Natural killer cell (primary cell): ENCODE measurements around the gene BNC2. TPM values are rescaled to one million over a fixed set of nuclear protein-coding genes. Genes with fewer than 3 reads are reported as not detected.

Source experiments
- ATAC-seq, 3 donors: fragments of 150-1000 bp in 2 of 3; fragments of 200-7000 bp in 1 of 3; cut with Tn5 transposase; 1 replicate in 1 of 3; 2 replicates in 2 of 3; pipeline ENCODE4 v1.10.0; 2021; ENCODE audit warnings: mild to moderate bottlenecking in 2 of 3, moderate library complexity in 2 of 3
- DNase-seq, 2 donors: peaks; one replicate each; pipeline versions ENCODE4 v3.0.0 to v3.0.0-alpha.2; 2013 to 2021; ENCODE audit warnings: mixed read lengths in 1 of 2
- H3K27ac ChIP-seq: one replicate; pipeline ENCODE4 v1.5.1; 2013; ENCODE audit warnings: mild to moderate bottlenecking, low read length
- H3K27me3 ChIP-seq: one replicate; pipeline ENCODE4 v1.6.1; 2013; ENCODE audit warnings: low read length; ENCODE audit not compliant: control insufficient read depth, insufficient read depth
- H3K36me3 ChIP-seq: one replicate; pipeline ENCODE4 v1.6.1; 2013; ENCODE audit warnings: low read length; ENCODE audit not compliant: control insufficient read depth, insufficient read depth
- H3K4me1 ChIP-seq: one replicate; pipeline ENCODE4 v1.6.1; 2013; ENCODE audit warnings: low read length; ENCODE audit not compliant: control insufficient read depth, insufficient read depth
- H3K4me3 ChIP-seq: one replicate; pipeline ENCODE4 v1.5.1; 2013; ENCODE audit warnings: low read length
- H3K9me3 ChIP-seq: one replicate; pipeline ENCODE4 v1.6.1; 2013; ENCODE audit warnings: low read length; ENCODE audit not compliant: control insufficient read depth, insufficient read depth
- H3K27ac Mint-ChIP-seq, 2 donors: one replicate each; pipeline ENCODE4 v1.8.0; 2022; ENCODE audit warnings: mild to moderate bottlenecking in 2 of 2, mixed read lengths in 2 of 2, moderate library complexity in 1 of 2
- H3K27me3 Mint-ChIP-seq, 2 donors: one replicate each; pipeline ENCODE4 v1.8.0; 2022; ENCODE audit warnings: low read depth in 2 of 2, mixed read lengths in 2 of 2
- H3K36me3 Mint-ChIP-seq: one replicate; pipeline ENCODE4 v1.8.0; 2022; ENCODE audit warnings: mixed read lengths
- H3K4me1 Mint-ChIP-seq, 2 donors: one replicate each; pipeline ENCODE4 v1.8.0; 2022; ENCODE audit warnings: mixed read lengths in 2 of 2
- H3K4me3 Mint-ChIP-seq: one replicate; pipeline ENCODE4 v1.8.0; 2022; ENCODE audit warnings: mild to moderate bottlenecking, moderate library complexity, mixed read lengths
- H3K9me3 Mint-ChIP-seq, 2 donors: one replicate each; pipeline ENCODE4 v1.8.0; 2022; ENCODE audit warnings: mixed read lengths in 2 of 2
- WGBS: methylation state at CpG from one replicate; pipeline ENCODE4 v1.1.7; 2013; ENCODE audit warnings: missing lambda C conversion rate; ENCODE audit not compliant: insufficient coverage; 5-methylcytosine and 5-hydroxymethylcytosine counted together
- intact Hi-C: fragments of 100-400 bp; cut with micrococcal nuclease; formaldehyde crosslinking; loops from one replicate; pipeline ENCODE4 v1.14.2; 2022
- total RNA-seq, 4 donors: library from RNA; stranded (reverse); fragments of 120-200 nt in 1 of 4; gene quantifications; one replicate each; pipeline versions ENCODE4 v1.2.3 to v1.2.4, GENCODE V29; 2013 to 2022
- TF ChIP-seq, protein P1 (sequence below): fragments of 200-600 bp; IDR thresholded peaks from one replicate; pipeline ENCODE4 v1.8.0; 2022; ENCODE audit warnings: antibody characterized with exemption

Gene BNC2
- total RNA-seq, 3 donors from 2014 or later (not counting 1 experiment from before 2014, with no cell fraction given) = 36.9 to 84.2 (median 66.5) TPM

DNA sequence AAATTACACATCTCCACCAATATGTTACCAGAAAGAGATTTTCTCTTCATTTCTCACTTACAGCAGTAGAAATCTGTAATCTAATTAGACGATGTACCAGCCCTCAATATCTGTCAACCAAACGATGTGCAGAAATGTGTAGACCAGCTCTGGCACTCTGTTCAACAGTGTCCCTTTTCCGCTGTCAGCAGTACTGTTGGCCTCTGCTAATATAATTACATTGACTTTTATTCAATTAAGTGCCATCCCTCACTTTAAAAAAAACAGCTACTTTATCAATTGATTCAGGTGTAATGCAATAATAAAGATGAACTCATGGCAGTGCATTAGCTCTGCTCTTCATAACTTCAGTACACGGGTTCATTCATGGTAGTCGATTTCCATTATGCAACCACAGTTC, 448.4 kb downstream of the BNC2 start:
- Histone ChIP-seq H3K27me3 (no peaks in the 10 kb centered on the region), H3K36me3 (no peaks in the 10 kb centered on the region), H3K4me3 (no peak overlapping the region), H3K4me1 (no peaks in the 10 kb centered on the region), H3K27ac (no peak overlapping the region), H3K9me3 (no peaks in the 10 kb centered on the region)
- peaks cover 23 to 37% of the 10 kb centered on the region in 2 donors for H3K4me1 Mint-ChIP-seq
- DNase-seq (no peak), ATAC-seq (no peak)
- no peak overlapping the region for H3K27ac Mint-ChIP-seq
- no peaks in the 10 kb centered on the region for H3K9me3 Mint-ChIP-seq
- WGBS = 88% methylated on average over 5 of the region's 5 CpGs
- no peak overlapping the region for H3K4me3 Mint-ChIP-seq
- TF ChIP-seq, protein P1, sequence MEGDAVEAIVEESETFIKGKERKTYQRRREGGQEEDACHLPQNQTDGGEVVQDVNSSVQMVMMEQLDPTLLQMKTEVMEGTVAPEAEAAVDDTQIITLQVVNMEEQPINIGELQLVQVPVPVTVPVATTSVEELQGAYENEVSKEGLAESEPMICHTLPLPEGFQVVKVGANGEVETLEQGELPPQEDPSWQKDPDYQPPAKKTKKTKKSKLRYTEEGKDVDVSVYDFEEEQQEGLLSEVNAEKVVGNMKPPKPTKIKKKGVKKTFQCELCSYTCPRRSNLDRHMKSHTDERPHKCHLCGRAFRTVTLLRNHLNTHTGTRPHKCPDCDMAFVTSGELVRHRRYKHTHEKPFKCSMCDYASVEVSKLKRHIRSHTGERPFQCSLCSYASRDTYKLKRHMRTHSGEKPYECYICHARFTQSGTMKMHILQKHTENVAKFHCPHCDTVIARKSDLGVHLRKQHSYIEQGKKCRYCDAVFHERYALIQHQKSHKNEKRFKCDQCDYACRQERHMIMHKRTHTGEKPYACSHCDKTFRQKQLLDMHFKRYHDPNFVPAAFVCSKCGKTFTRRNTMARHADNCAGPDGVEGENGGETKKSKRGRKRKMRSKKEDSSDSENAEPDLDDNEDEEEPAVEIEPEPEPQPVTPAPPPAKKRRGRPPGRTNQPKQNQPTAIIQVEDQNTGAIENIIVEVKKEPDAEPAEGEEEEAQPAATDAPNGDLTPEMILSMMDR = no peak
- no peaks in the 10 kb centered on the region for H3K27me3 Mint-ChIP-seq
- no peaks in the 10 kb centered on the region for H3K36me3 Mint-ChIP-seq
- intact Hi-C loops = no loop called here

DNA sequence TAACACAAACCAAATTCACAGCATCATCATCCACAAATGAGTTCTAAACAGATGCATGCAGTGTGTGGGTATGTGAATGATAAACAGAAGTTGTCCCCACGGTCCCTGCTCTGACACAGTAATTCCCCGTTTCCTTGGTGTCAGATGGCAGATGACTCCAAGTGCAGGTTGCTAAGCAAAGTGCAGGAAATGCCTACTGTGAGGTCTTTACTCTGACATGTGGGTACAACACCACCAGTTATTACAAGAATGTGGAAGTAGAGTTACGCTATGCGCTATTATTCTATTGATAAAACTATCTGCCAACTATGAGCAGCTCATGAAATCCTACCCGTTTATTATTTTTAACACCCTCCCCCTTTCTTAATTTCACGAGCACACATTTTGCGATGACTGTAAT, 448.9 kb downstream of the BNC2 start:
- H3K4me1 Mint-ChIP-seq = peaks cover 28 to 43% of the 10 kb centered on the region in 2 donors
- DNase-seq (no peak), ATAC-seq (peak in 2 of 3 donors; percentile 24 to 40)
- Histone ChIP-seq H3K4me1 (no peaks in the 10 kb centered on the region), H3K4me3 (no peak overlapping the region), H3K36me3 (no peaks in the 10 kb centered on the region), H3K9me3 (no peaks in the 10 kb centered on the region), H3K27ac (no peak overlapping the region), H3K27me3 (no peaks in the 10 kb centered on the region)
- no peak overlapping the region for H3K27ac Mint-ChIP-seq
- intact Hi-C loops = no loop called here
- WGBS = 75% methylated on average over 7 of the region's 7 CpGs
- no peak overlapping the region for H3K4me3 Mint-ChIP-seq
- no peaks in the 10 kb centered on the region for H3K27me3 Mint-ChIP-seq
- H3K9me3 Mint-ChIP-seq = no peaks in the 10 kb centered on the region
- H3K36me3 Mint-ChIP-seq = no peaks in the 10 kb centered on the region
- TF ChIP-seq, protein P1 = no peak

DNA sequence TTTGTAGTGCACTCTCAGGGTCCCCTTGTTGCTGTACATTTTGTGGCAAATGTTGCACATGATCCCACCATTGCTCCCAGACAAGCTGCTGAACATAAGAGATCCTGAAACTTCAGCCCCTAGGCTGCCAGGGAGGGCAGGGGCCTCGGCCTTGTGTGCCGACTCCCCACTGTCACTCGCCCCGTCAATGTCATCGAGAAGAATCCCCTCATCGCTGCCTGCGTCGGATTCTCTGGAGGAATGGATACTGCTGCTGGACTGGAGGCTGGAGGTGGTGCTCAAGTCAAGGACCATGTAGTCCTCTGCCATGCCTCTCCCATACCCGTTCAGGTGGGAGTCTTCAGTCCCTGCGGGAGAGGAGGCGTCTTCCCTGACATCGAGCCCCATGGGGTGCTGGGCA, 451.3 kb downstream of the BNC2 start:
- TF ChIP-seq, protein P1 = no peak
- Histone ChIP-seq H3K27me3 (no peaks in the 10 kb centered on the region), H3K4me1 (no peaks in the 10 kb centered on the region), H3K27ac (no peak overlapping the region), H3K36me3 (no peaks in the 10 kb centered on the region), H3K9me3 (no peaks in the 10 kb centered on the region), H3K4me3 (no peak overlapping the region)
- Mint-ChIP-seq H3K27ac (no peak overlapping the region), H3K4me3 (no peak overlapping the region), H3K4me1 (peaks cover 28 to 55% of the 10 kb centered on the region in 2 donors), H3K9me3 (no peaks in the 10 kb centered on the region), H3K27me3 (no peaks in the 10 kb centered on the region), H3K36me3 (no peaks in the 10 kb centered on the region)
- WGBS = 95% methylated on average over 12 of the region's 12 CpGs
- ATAC-seq (no peak), DNase-seq (no peak)
- intact Hi-C loops = no loop called here

DNA sequence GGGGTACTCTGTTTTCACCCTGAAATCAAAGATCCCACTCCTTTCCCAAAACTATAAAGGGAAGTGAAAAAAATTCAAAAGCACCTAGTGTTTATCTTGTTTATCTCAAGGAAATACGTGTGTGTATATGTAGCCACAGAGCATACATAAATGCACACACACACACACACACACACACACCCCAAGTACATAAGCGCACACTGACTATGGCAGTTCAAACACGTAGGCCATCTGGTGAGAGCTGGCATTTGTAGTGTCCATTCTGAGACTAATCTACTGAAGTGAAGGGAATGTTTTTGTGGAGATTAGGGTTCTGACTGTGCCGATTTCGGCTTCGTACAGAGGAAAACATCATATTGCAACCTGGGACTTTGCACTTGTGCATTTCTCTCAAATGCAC, 451.7 kb downstream of the BNC2 start:
- Mint-ChIP-seq H3K27me3 (no peaks in the 10 kb centered on the region), H3K27ac (no peak overlapping the region), H3K4me3 (no peak overlapping the region), H3K9me3 (no peaks in the 10 kb centered on the region), H3K4me1 (peaks cover 28 to 54% of the 10 kb centered on the region in 2 donors), H3K36me3 (no peaks in the 10 kb centered on the region)
- H3K27me3 ChIP-seq = no peaks in the 10 kb centered on the region
- no peak overlapping the region for H3K4me3 ChIP-seq
- DNase-seq = no peak
- 89% methylated on average over 5 of the region's 6 CpGs for WGBS
- no peak overlapping the region for H3K27ac ChIP-seq
- intact Hi-C loops = no loop called here
- H3K36me3 ChIP-seq = no peaks in the 10 kb centered on the region
- no peak for ATAC-seq
- no peaks in the 10 kb centered on the region for H3K9me3 ChIP-seq
- TF ChIP-seq, protein P1 = no peak
- H3K4me1 ChIP-seq = no peaks in the 10 kb centered on the region
